Mucosa of gallbladder (tissue), 1 donor: ENCODE measurements around the gene XPOT. TPM values are rescaled to one million over a fixed set of nuclear protein-coding genes. Genes with fewer than 3 reads are reported as not detected.
A peak's percentile ranks its signal among the peaks of the same experiment; 100 is the strongest.

Source experiments
- DNase-seq: peaks from one replicate; pipeline ENCODE4 v3.0.0-alpha.2; 2020; ENCODE audit warnings: low spot score
- total RNA-seq: library from RNA; stranded (reverse); gene quantifications from one replicate; pipeline ENCODE4 v1.2.1, GENCODE V29; 2021
- donor health status: DM: no; HTN: no; CAD: no.

XPOT gene
- total RNA-seq, 1 donor from 2014 or later, result 32.8 TPM

DNA sequence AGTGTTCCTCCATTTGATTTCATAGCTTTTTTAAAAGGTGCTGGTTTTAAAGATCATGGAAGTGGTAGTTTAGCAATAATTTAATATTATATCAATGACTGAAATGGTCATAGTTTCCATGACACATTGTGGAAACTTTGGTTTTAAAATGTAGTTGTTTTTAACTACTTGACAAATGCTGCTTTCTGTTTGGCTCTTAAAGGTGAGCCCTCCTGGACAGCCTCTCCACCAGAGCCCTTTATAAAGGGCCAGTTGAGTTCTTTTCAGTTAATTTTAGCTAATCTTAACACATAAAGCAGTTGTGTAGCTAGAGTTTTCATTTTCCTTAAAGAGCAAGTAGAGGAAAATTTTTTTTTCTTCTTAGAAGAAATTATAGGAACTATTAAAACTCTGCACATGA is 14.0 kb downstream of the XPOT start:
- DNase-seq, result no peak

- no peak for DNase-seq
Observed at GRCh38 chr12:64419696-64420095, 15.5 kb downstream of the XPOT start.

- DNase-seq, result no peak
Observed at GRCh38 chr12:64427988-64428387, 23.8 kb downstream of the XPOT start.

- no peak for DNase-seq
Observed at GRCh38 chr12:64428956-64429355, 24.8 kb downstream of the XPOT start.

DNA sequence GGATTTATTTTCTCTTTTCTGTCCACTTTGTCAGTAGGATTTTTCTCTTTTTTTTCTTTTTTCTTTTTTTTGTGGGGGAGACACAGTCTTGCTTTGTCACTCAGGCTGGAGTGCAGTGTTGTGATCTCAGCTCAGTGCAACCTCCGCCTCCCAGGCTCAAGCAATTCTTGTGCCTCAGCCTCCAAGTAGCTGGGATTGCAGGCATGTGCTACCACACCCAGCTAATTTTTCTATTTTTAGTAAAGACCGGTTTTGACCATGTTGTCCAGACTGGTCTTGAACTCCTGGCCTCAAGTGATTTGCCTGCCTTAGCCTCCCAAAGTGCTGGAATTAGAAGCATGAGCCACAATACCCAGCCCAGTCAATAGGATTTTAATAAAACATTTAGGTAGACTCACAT is 26.7 kb downstream of the XPOT start:
- no peak for DNase-seq

GRCh38 chr12:64431791-64432190 is 27.6 kb downstream of the XPOT start:
- DNase-seq, result no peak

- no peak for DNase-seq
Observed at GRCh38 chr12:64433915-64434314, 29.7 kb downstream of the XPOT start.

GRCh38 chr12:64440100-64440499 is 35.9 kb downstream of the XPOT start:
- no peak for DNase-seq

GRCh38 chr12:64445490-64445889 is 41.3 kb downstream of the XPOT start:
- no peak for DNase-seq

DNA sequence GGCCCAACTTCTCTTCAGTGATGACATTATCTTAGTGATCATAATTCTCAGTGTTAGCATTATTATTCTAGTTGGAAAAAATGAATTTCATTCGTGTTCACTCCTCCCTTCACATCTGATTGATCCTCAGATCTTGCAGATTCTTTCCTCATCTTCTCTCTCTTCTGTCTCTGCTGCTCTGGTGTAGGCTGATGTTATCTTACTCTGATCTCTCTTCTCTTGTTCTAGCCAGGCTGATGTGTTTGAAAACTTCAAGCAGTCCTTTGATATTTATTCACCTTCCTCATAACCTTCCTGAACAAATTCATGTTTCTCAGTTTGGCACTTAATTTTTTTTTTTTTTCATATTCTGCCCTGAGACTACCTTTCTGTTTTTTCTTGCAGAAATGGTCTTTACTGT is 42.1 kb downstream of the XPOT start:
- no peak for DNase-seq

- DNase-seq, result no peak
Observed at GRCh38 chr12:64450057-64450640, 46.0 kb downstream of the XPOT start.

GRCh38 chr12:64450711-64451486 is 46.7 kb downstream of the XPOT start:
- no peak for DNase-seq

DNA sequence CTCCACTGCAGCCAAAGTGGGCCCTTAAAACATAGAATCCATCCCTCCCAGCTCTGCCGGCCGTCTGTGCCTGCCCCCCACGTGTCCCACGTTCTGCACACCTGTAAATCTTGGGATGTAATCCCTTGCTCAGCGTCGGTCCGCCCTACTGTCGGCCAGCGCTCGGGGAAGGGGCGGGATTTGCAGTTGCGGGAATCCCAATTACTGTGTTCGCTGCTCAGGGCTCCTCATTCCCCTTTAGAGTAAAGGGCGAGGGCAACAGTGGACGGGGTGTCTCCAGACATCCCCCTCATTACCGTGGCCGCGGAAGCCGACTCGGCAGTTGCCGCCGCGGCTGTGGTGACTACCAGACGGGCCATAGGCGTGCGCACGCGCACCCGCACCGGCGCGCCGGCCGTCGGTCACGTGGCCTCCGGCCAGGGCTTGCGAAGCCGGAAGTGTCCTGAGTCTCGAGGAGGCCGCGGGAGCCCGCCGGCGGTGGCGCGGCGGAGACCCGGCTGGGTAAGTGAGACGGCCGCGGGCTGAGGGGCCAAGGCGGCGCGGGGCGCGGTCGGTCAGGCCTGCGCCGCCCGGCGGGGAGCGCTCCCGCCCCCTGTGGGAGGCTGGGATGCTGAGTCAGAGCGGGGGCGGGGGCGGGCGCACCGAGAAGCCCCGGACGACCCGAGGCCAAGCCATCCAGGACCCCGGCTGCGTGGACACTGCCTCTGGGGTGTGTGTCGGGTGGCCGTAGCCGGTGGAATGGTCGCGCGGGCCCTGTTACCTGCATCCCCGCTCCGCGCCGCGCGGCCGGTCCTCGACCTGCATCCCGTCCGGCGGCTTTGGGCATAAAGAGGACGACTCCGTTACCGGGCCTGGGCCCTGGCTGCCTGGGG is 47.7 kb downstream of the XPOT start, which contains the start of gene TBK1:
Gene TBK1 (plus strand): TSS at position 434 of the 872 bp plus-strand sequence. CDS start 3,751 bp downstream, outside the sequence.
- DNase-seq, result peak; percentile 92

- peak; percentile 34 for DNase-seq
Observed at GRCh38 chr12:64452559-64453329, 48.6 kb downstream of the XPOT start.

DNA sequence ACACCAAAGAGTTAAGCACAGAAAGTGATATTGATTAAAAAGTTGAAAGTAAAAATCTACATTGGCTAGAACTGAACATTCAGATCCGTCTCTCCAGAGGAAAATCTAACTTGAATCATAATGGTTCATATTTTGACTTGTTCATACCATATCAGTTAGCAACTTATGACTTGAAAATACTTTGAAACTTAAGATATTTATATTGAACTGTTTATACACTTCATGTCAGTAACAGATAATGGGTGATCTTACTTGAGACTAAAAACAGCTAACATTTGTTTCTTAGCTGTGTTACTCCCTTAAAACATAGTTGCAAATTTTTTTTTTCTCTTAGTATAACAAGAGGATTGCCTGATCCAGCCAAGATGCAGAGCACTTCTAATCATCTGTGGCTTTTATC is 51.3 kb downstream of the XPOT start:
- DNase-seq, result no peak

- no peak for DNase-seq
Observed at GRCh38 chr12:64456119-64456518, 51.9 kb downstream of the XPOT start.

DNA sequence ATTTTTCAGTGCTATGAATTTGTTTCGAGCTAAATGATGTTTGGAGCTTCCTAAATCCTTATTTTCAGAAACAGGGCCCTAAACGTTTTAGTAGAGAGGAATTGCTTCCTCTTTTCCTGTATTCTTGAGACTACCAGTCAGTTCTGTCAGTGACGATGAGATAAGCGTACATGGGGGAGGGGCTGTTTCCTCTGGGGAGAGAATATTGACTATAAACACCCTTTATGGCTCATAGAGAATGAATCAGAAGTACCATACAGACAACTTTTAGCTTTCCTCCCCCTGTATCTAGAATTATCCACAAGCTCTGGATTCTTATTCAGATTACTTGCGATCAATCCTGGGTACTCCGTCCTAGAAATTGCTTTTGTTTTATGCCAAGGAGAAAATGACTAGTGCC is 52.8 kb downstream of the XPOT start:
- DNase-seq, result no peak

GRCh38 chr12:64457466-64457865 is 53.3 kb downstream of the XPOT start:
- no peak for DNase-seq

- DNase-seq, result no peak
Observed at GRCh38 chr12:64457923-64458322, 53.7 kb downstream of the XPOT start.

DNA sequence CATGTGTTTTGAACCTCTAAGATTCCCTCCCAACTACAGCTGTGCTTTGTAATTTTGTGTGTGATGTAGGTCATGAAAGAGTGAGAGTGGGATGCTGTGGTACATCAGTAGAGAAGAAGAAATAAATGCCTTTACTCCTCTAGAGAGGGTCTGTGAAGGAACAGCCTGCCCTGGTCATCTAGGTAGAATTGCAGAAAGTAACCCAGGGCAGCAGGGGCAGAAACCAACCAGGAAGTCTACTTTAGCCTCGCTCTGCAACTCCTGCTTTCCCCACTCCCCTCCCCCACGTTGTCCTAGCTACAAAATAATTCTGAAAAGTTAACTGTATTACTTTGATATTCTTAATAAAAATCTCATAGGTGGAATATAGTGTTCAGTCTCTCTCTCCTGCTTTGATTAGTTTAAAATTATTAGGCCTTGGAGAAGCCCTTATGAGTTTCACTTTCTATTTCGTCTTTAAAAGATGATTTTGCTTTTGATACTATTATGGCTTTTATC is 55.3 kb downstream of the XPOT start:
- DNase-seq, result no peak

DNA sequence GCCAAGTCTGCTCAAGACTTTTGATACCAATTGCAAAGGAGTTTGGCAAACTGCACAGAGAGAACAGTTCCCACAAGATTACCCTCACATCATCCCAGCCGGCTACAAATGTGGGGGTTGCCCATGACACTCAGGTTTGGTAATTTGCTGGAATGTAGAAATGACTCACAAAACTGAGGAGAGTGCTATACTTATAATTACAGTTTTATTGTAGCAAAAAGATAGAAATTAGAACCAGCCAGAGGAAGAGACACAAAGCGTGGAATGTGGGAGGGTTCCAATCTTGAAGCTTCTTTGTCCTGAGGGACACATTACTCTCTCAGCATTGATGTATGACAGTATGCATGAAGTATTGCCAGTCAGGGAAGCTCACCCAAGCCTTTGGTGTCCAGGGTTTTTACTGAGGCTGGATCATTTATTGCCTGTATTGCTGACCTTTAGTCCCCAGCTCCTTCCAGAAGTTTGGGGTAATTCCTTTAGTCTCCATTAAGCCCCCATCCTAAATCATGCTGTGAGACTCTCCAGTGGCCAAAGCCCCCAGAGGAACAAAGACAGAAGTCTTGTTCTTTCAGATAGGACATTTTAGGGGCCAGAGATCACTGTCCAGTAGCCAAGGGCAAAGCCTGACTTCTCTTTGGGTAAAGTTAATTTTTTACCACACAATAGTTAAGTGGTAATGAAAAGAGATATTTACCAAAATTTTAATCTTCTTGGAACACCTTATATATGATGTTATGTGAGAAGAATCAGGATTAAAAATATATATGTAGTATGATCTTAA is 57.6 kb downstream of the XPOT start:
- DNase-seq, result no peak
